Endothelial cell of umbilical vein (primary cell): ENCODE results near the gene LRP1-AS. TPM values are rescaled to one million over a fixed set of nuclear protein-coding genes. Genes with fewer than 3 reads are reported as not detected.

Source experiments
- BruUV-seq: library from RNA; stranded (reverse); fragments of 400-500 nt; replicated peaks from 2 replicates; lab custom pipeline; 2021; lab: Mats Ljungman, UMichigan
- CTCF ChIA-PET: fragments of 300-600, 350-600 bp; sonication (Branson Sonifier 250); formaldehyde crosslinking; loops from one replicate; lab custom pipeline; 2021; ENCODE audit warnings: antibody characterized with exemption, inconsistent platforms; lab: Charles Lee
- POLR2A ChIA-PET: fragments of 300-600, 350-600 bp; sonication (Branson Sonifier 250); formaldehyde crosslinking; loops from one replicate; lab custom pipeline; 2021; ENCODE audit warnings: antibody characterized with exemption, inconsistent platforms; lab: Charles Lee
- DNase-seq: peaks from one replicate; pipeline ENCODE4 v3.0.0-alpha.2; 2011; ENCODE audit warnings: low read depth, low spot score
- FAIRE-seq: peaks from 2 replicates; lab custom pipeline; 2011; peaks lifted over from hg19 to GRCh38; lab: Jason Lieb, UNC
- H2AFZ ChIP-seq: 2 replicates; pipeline ENCODE4 v1.6.0; 2012; ENCODE audit warnings: low read depth, low read length, control low read depth, inconsistent platforms
- H3K27ac ChIP-seq: 2 replicates; pipeline ENCODE4 v1.5.1; 2011; ENCODE audit warnings: low read depth, mild to moderate bottlenecking, control low read depth, low read length, moderate library complexity; ENCODE audit not compliant: insufficient read depth
- H3K27me3 ChIP-seq, 2 experiments: 2 replicates each; pipeline versions ENCODE4 v1.6.0 to v1.6.1; 2011; ENCODE audit warnings: low read length in 2 of 2, mixed read lengths in 1 of 2; ENCODE audit not compliant: control insufficient read depth in 2 of 2, insufficient read depth in 2 of 2
- H3K36me3 ChIP-seq, 2 experiments: 2 replicates in 1 of 2; 3 replicates in 1 of 2; pipeline ENCODE4 v1.5.1; 2011; ENCODE audit warnings: low read length in 2 of 2, mild to moderate bottlenecking in 1 of 2, moderate library complexity in 1 of 2; ENCODE audit not compliant: control insufficient read depth in 2 of 2, insufficient read depth in 2 of 2; ENCODE audit errors: extremely low read depth in 1 of 2
- H3K4me1 ChIP-seq: 3 replicates; pipeline ENCODE4 v1.5.1; 2011; ENCODE audit warnings: mild to moderate bottlenecking, low read length; ENCODE audit not compliant: control insufficient read depth, insufficient read depth; ENCODE audit errors: extremely low read depth
- H3K4me2 ChIP-seq: 2 replicates; pipeline ENCODE4 v1.6.1; 2011; ENCODE audit warnings: low read length, control low read depth, mixed read lengths; ENCODE audit not compliant: insufficient read depth
- H3K4me3 ChIP-seq, 3 experiments: fragments of 200-600 bp in 1 of 3; sonication (generic), shearing (Covaris generic) in 1 of 3; replicated peaks in 1 of 3; 2 replicates each; pipeline ENCODE4 v1.5.1; 2011 to 2016; ENCODE audit warnings: control low read depth in 3 of 3, low read length in 3 of 3, mild to moderate bottlenecking in 2 of 3, inconsistent platforms in 1 of 3, low read depth in 1 of 3, moderate library complexity in 1 of 3; ENCODE audit not compliant: insufficient read depth in 1 of 3
- H3K79me2 ChIP-seq: 2 replicates; pipeline ENCODE4 v1.6.0; 2012; ENCODE audit warnings: low read length, inconsistent platforms; ENCODE audit not compliant: control insufficient read depth, insufficient read depth
- H3K9ac ChIP-seq: replicated peaks from 2 replicates; pipeline ENCODE3; 2011; ENCODE audit warnings: low read length, control low read depth; ENCODE audit not compliant: insufficient read depth; ENCODE audit errors: extremely low read depth
- H3K9me1 ChIP-seq: replicated peaks from 3 replicates; pipeline ENCODE4 v1.6.0; 2011; ENCODE audit warnings: mild to moderate bottlenecking, low read length; ENCODE audit not compliant: control insufficient read depth, insufficient read depth; ENCODE audit errors: extremely low read depth
- H3K9me3 ChIP-seq: replicated peaks from 2 replicates; pipeline ENCODE4 v1.5.1; 2012; ENCODE audit warnings: low read length, inconsistent platforms; ENCODE audit not compliant: control insufficient read depth, insufficient read depth
- H4K20me1 ChIP-seq: replicated peaks from 2 replicates; pipeline ENCODE3; 2011; ENCODE audit warnings: mild to moderate bottlenecking, low read length; ENCODE audit not compliant: control insufficient read depth, insufficient read depth; ENCODE audit errors: extremely low read depth
- EZH2 ChIP-seq: IDR thresholded peaks from 2 replicates; pipeline ENCODE4 v1.6.1; 2012; ENCODE audit warnings: borderline replicate concordance, low read depth, mild to moderate bottlenecking, moderate library complexity, low read length, inconsistent platforms; ENCODE audit not compliant: severe bottlenecking
- FOS ChIP-seq: IDR thresholded peaks from 2 replicates; pipeline ENCODE4 v1.6.1; 2011; ENCODE audit warnings: mild to moderate bottlenecking, low read length, moderate library complexity, borderline replicate concordance; ENCODE audit not compliant: insufficient read depth
- GATA2 ChIP-seq: IDR thresholded peaks from 2 replicates; pipeline ENCODE4 v1.7.0; 2011; ENCODE audit warnings: low read depth, mild to moderate bottlenecking, moderate library complexity, mixed read lengths, low read length; ENCODE audit not compliant: insufficient read length, insufficient read depth
- JUN ChIP-seq: IDR thresholded peaks from 2 replicates; pipeline ENCODE4 v1.6.1; 2011; ENCODE audit warnings: borderline replicate concordance, low read depth; ENCODE audit not compliant: insufficient read length, insufficient read depth
- MYC ChIP-seq: IDR thresholded peaks from one replicate; pipeline ENCODE4 v1.6.1; 2011; ENCODE audit warnings: mild to moderate bottlenecking, low read depth, low read length
- POLR2A ChIP-seq: IDR thresholded peaks from 2 replicates; pipeline ENCODE4 v1.6.1; 2012; ENCODE audit warnings: low read depth, mild to moderate bottlenecking, control low read depth, low read length
- POLR2AphosphoS5 ChIP-seq: IDR thresholded peaks from 2 replicates; pipeline ENCODE4 v1.6.1; 2012; ENCODE audit warnings: low read depth, mild to moderate bottlenecking, control low read depth, low read length, moderate library complexity; ENCODE audit not compliant: insufficient read depth
- dilution Hi-C: fragments of 300-500 bp; cut with MboI; formaldehyde crosslinking; loops from one replicate; pipeline ENCODE4 v1.15.0; 2019; ENCODE audit warnings: low sequenced_read_pairs; ENCODE audit not compliant: extremely low pct_ligation_motif_present
- intact Hi-C: fragments of 100-400 bp; cut with micrococcal nuclease; formaldehyde crosslinking; loops from one replicate; pipeline ENCODE4 v1.10.0; 2022
- polyA plus RNA-seq, 4 experiments: library from polyadenylated mRNA; depleted of rRNA in 3 of 4; stranded (reverse) in 3 of 4; unstranded in 1 of 4; fragments of >200 nt; gene quantifications; 2 replicates each; pipeline versions ENCODE4 v1.2.1 to v1.2.3, GENCODE V29; 2011 to 2012; ENCODE audit warnings: missing spikeins in 1 of 4
- total RNA-seq: library from RNA; stranded (reverse); gene quantifications from 2 replicates; pipeline ENCODE4 v1.2.3, GENCODE V29; 2021
- TF ChIP-seq, protein P1 (sequence below), 2 donors: IDR thresholded peaks; 1 replicate in 1 of 2; 2 replicates in 1 of 2; pipeline ENCODE4 v1.5.1; 2011; ENCODE audit warnings: low read length in 2 of 2, mild to moderate bottlenecking in 2 of 2, moderate library complexity in 2 of 2, control low read depth in 1 of 2, inconsistent platforms in 1 of 2, low read depth in 1 of 2; ENCODE audit not compliant: insufficient read depth in 1 of 2; ENCODE audit errors: extremely low read depth in 1 of 2
- TF ChIP-seq, protein P2 (sequence below): IDR thresholded peaks from 2 replicates; pipeline ENCODE4 v1.6.1; 2011; ENCODE audit not compliant: insufficient read depth, insufficient read length

LRP1-AS gene
- total and polyA plus RNA-seq, 2 donors (not counting 3 experiments of a cell fraction or from before 2014, with no cell fraction given), result not detected

- no peak overlapping the region for H3K4me2 ChIP-seq
- CTCF ChIA-PET, result interaction anchor here (3.9 to 10.3 kb wide), 5 partner anchors 10 to 113 kb away, joined by 34 to 164 read pairs (median 94); partner anchors contain the start of genes LRP1 and STAT6
- H4K20me1 ChIP-seq, result no peaks in the 10 kb centered on the region
- dilution Hi-C loops (no loop called here), intact Hi-C loops (no loop called here)
- no peaks in the 10 kb centered on the region for H3K4me1 ChIP-seq
- H3K9me1 ChIP-seq, result no peaks in the 10 kb centered on the region
- H3K36me3 ChIP-seq, result no peaks in the 10 kb centered on the region
- TF ChIP-seq GATA2 (no peak), POLR2A (no peak), MYC (no peak), EZH2 (no peak), POLR2AphosphoS5 (no peak), FOS (no peak), JUN (no peak)
- TF ChIP-seq, protein P1, sequence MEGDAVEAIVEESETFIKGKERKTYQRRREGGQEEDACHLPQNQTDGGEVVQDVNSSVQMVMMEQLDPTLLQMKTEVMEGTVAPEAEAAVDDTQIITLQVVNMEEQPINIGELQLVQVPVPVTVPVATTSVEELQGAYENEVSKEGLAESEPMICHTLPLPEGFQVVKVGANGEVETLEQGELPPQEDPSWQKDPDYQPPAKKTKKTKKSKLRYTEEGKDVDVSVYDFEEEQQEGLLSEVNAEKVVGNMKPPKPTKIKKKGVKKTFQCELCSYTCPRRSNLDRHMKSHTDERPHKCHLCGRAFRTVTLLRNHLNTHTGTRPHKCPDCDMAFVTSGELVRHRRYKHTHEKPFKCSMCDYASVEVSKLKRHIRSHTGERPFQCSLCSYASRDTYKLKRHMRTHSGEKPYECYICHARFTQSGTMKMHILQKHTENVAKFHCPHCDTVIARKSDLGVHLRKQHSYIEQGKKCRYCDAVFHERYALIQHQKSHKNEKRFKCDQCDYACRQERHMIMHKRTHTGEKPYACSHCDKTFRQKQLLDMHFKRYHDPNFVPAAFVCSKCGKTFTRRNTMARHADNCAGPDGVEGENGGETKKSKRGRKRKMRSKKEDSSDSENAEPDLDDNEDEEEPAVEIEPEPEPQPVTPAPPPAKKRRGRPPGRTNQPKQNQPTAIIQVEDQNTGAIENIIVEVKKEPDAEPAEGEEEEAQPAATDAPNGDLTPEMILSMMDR (IDR thresholded peaks at IDR 0.05; ENCODE audit: extremely low read depth in 1 of 2, insufficient read depth in 1 of 2, low read depth in 1 of 2, low read length in 2 of 2), result no peak
- TF ChIP-seq, protein P2, sequence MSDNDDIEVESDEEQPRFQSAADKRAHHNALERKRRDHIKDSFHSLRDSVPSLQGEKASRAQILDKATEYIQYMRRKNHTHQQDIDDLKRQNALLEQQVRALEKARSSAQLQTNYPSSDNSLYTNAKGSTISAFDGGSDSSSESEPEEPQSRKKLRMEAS, result no peak
- no TSS peak for BruUV-seq
- DNase-seq (no peak), FAIRE-seq (no peak)
- POLR2A ChIA-PET, result interaction anchor here (0.7 kb wide), 1 partner anchor 50 kb away, joined by 7 read pairs; no protein-coding TSS in a partner anchor
- H3K27me3 ChIP-seq, result peaks cover 2 to 5% of the 10 kb centered on the region in 2 experiments
- H2AFZ ChIP-seq, result no peak overlapping the region
- H3K4me3 ChIP-seq, result no peak overlapping the region
- no peaks in the 10 kb centered on the region for H3K79me2 ChIP-seq
- H3K9me3 ChIP-seq, result no peaks in the 10 kb centered on the region
- H3K27ac ChIP-seq, result no peak overlapping the region
- no peak overlapping the region for H3K9ac ChIP-seq
Observed at GRCh38 chr12:57181561-57182155, 34.2 kb upstream of the LRP1-AS start.
